NCI-H524 treated with DMSO at 0.1 percent for 48 hours (cell line): ENCODE measurements around the gene WNT7B.
"Not testable (repeated sequence)": the region's sequence is repeated elsewhere in the genome, so short reads cannot be mapped to it uniquely, and the experiment has no call there.

Source experiments
- DNase-seq: peaks from one replicate; lab custom pipeline; 2025; lab: John Stamatoyannopoulos, UW

The WNT7B gene

GRCh38 chr22:46008291-46008690 lies 31.3 kb upstream of the WNT7B start:
- DNase-seq, result no peak

DNA sequence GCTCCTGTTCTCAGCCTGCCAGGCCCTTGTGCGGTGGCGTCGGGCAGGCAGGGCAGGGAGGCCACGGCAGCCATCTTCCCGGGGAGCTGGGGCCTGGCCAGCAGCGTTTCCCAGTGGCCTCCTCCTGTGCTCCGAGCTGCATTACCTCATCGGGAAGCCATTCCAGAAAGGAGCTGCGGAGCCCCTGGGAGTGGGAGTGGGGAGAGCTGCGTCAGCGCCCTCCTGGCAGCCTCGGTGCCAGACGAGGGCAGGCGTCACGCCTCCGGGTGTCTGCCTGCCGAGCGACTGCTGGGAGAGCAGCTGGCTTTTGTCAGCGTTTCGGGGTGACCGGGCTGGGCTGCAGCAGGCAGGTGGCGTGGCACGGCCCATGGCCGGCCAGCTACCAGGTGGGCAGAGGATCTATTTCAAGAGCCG lies 30.9 kb upstream of the WNT7B start:
- no peak for DNase-seq

- no peak for DNase-seq
Observed at GRCh38 chr22:46007003-46007847, 30.3 kb upstream of the WNT7B start.

- no peak for DNase-seq
Observed at GRCh38 chr22:46006379-46007002, 29.5 kb upstream of the WNT7B start.

DNA sequence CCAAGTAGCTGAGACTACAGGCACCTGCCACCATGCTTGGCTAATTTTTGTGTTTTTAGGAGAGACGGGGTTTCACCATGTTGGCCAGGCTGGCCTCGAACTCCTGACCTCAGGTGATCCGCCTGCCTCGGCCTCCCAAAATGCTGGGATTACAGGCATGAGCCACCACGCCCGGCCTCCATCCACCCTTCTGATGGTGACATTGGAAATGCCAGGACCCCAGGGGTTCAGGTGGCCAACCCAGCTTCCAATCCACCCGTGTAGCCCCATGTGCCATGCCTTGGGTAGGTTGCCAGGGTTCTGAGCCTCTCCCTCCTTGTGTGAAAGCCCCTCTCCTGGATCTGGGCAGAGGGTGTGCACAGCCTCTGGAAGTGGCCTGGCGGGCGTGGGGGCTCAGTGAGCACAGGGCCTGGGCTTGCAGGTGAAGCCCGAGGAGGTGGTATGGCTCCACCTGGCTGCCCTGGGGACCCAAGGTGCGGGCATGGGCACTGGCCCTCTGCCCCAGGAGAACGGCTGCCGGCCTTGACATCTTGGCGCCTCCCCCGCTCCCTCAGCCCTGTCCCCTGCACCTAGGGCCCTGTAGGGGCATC lies 28.2 kb upstream of the WNT7B start:
- not testable (repeated sequence) for DNase-seq

DNA sequence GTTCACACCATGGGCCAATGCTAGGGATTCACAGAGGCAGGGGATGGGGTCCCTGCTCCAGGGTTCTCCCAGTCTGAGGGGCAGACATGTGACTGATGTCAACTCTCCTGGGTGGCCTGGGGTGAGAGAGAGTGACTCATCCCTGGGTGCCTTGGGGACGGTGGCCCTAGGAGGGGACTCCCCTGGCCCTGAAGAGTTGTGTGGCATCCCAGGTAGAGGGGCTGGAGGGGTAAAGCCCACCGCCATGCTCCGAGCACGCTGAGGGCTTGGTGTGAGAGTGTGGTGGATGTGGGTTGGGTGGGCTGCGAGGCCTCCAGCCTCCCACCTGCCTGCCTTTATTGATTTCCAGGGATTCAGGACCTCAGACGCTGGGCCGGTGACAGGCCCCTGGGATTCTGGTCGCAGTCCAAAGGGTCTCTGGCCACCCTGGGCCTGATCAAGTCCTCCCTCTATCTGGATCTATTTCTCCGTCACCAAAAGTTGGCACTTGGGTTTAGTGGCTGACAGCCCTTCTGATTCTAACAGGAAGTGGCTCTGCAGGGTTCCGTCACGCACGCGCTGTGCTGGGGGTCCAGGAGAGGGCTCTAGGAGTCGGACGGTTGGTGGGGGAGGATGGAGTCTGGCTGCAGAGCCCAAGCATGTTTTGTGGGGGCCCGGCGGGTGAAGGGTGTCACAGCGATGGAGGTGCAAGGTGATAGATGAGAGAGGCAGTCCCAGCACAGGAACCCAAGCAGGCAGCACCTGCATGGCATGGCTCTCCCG lies 27.3 kb upstream of the WNT7B start:
- DNase-seq, result no peak

- DNase-seq, result no peak
Observed at GRCh38 chr22:46003271-46004091, 26.5 kb upstream of the WNT7B start.

- DNase-seq, result no peak
Observed at GRCh38 chr22:46002757-46003270, 25.9 kb upstream of the WNT7B start.

DNA sequence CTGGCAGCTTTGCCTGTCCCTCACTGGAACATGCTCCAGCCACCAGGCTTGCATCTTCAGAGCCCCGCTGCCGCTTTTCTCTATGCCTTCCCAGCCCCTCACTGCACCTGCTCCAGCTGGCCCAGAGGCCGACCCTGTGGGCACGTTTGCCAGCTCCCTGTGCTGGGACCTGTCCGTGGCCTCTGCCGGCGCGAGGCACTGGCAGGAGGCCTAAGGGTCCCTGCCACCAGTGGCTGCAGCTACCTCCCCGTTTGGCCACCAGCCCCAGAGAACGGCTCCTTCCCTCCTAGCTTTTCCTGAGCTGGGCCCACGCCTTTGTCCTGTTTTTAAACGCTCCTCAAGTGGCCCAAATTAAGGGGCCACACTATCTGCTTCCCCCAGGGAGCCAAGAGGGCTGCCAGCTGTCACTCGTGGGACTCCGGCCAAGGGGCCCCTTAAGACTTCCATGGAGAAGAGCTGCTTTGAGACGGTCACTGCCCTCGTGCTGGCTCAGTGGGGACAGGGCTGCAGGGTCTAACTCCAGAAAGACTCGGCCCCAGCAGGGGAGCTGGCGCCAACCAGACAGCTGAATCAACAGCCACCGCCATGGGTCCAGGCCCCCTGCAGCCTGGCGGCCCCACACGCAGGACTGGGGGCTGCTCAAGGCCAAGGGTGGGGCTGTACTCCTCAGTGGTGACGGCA lies 24.6 kb upstream of the WNT7B start:
- peak; percentile 69 for DNase-seq

GRCh38 chr22:46001046-46001425 lies 24.1 kb upstream of the WNT7B start:
- DNase-seq, result no peak

DNA sequence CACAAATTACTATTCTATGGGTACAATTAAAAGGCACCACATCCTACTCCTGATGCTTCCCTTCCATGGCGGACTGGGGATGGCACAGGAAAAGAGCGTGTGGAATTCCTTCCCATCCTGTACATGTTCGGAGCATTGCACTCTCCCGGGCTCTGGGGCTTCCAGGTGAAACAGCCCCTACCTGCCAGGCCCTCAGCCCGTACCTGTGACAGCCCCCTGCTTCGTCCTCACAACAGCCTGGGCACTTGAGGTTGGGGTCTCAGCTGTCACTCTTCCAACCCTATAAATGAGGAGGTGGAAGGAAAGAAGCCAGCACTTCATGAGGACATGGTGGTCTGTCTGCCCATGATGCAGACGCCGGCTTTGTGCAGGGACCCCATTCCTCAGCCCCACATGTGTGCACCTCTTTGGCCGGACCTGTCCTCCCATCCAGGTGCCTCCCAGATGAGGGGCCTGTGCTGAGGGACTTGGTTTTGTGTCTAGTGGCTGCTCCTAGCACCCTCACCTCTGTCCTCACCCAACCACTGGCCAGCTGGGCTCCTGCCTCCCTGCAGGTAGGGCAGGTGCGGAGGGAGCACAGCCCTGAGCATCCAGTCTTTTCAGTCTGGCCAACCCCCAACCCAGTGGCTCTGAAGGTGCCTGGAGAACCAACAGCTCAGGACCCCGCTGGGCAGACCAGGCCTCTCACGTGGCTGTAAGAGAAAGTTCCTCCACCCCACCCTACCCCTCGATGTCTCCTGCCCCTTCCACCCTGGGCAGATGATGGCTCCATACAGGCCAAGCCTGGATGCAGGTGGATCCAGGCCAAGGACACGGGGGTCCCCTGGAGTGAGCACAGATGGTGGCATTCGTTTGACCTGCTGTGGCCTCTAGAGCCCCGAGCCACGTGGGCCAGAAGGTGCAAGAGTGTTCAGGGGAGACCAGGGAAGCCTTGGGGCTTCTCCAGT lies 23.4 kb upstream of the WNT7B start:
- DNase-seq, result no peak

DNA sequence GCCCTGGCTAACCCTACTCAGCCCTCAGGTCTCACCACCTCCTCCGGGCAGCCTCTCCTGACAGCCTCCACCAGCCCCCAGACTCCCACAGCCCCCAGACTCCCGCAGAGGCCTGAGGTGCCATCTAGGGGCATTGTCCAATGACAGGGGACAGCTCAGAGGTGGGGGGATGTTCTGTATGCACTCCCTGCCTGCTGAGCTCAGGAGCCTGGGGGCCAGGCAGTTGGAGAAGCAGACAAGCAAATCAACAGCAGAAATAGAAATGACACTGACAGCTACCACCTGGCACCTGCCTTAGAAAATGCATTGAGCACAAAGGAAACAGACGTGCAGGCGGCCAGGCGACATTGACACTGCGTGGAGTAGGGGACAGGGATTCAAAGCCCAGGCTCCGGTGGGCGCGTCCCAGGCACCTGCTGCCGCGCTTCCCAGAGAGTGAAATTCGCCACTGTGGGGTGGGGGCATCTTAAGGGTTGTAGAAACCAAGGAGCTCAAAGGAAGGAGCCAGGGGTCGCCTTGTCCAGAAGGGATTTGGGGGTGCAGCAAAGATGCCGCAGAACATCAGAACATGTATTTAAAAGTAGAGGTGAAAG lies 22.5 kb upstream of the WNT7B start:
- no peak for DNase-seq

GRCh38 chr22:45998638-45999378 lies 21.8 kb upstream of the WNT7B start:
- DNase-seq, result no peak

- DNase-seq, result no peak
Observed at GRCh38 chr22:45997777-45998637, 21.0 kb upstream of the WNT7B start.

DNA sequence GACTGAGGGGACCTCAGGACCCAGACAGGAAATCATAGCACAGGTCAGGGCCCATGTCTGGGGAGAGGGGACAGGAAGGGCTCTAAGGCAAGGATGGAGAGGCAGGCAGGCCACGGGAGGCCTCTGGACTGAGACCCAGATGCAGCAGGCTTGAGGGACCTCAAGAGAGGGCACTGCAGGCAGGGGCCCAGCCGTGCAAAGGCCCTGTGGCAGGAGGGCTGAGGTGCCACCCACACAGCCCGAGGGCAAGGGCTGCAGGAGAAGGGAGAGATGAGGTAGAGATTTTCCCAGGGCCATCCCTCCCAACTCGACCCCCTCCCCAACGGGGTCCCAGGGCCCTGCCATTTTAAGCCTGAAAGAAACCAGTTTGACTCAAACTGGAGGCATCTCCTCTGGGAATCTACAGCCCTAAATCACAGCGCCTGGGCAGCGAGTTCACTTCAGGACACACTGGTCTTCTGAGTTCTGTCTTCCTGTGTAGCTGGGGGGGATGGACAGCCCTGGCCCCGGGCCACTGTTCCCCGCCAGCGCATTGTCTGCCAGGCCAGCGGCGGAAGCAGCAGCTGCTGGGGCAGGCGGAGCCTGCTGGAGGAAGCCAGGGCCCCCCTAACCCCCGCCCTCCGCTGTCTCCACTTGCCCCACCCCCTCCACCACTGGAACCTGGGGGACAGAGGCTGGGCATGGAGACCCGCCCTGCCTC lies 20.3 kb upstream of the WNT7B start:
- no peak for DNase-seq

- no peak for DNase-seq
Observed at GRCh38 chr22:45996241-45997076, 19.5 kb upstream of the WNT7B start.
